ENCODE measurements around the gene SLAMF1.
"Not testable (repeated sequence)": the region's sequence is repeated elsewhere in the genome, so short reads cannot be mapped to it uniquely, and the experiment has no call there.

Gene SLAMF1, protein sequence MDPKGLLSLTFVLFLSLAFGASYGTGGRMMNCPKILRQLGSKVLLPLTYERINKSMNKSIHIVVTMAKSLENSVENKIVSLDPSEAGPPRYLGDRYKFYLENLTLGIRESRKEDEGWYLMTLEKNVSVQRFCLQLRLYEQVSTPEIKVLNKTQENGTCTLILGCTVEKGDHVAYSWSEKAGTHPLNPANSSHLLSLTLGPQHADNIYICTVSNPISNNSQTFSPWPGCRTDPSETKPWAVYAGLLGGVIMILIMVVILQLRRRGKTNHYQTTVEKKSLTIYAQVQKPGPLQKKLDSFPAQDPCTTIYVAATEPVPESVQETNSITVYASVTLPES

DNA sequence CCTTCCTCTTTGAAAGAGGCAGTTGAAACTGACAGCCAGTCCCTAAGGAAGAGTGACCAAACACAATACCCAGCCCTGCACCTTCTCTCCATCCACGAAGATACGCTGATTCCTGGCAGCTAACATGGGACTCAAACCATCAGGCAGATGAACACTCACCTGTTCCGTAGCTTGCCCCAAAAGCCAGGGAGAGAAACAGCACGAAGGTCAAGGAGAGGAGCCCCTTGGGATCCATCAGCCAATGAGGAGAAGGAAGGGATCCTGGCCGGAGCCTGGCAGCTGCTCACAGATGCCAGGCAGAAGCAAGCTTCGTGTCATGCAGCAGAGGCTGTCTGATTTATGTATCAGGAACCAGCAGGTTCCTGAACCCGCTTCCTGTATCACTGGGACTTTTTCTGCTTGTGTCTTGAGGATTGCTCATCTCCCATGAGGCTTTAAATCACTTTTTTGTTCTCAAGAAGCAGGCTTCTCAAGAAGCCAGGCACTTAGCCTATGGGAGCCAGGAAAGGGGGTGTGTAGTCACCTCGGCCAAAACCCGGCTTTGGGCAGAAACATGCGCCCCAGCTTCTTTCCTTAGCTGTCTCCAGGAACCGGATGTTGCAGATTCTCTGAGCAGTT, at the start of gene SLAMF1:
SLAMF1 (minus strand) TSS at position 334 of the 618 bp plus-strand sequence; CDS start at position 235, 99 bp downstream.
- DNase-seq = no peak

GRCh38 chr1:160692390-160692789, 45.5 kb upstream of the SLAMF1 start:
- DNase-seq = not testable (repeated sequence)

GRCh38 chr1:160685266-160685665, 38.4 kb upstream of the SLAMF1 start:
- no peak for DNase-seq

DNA sequence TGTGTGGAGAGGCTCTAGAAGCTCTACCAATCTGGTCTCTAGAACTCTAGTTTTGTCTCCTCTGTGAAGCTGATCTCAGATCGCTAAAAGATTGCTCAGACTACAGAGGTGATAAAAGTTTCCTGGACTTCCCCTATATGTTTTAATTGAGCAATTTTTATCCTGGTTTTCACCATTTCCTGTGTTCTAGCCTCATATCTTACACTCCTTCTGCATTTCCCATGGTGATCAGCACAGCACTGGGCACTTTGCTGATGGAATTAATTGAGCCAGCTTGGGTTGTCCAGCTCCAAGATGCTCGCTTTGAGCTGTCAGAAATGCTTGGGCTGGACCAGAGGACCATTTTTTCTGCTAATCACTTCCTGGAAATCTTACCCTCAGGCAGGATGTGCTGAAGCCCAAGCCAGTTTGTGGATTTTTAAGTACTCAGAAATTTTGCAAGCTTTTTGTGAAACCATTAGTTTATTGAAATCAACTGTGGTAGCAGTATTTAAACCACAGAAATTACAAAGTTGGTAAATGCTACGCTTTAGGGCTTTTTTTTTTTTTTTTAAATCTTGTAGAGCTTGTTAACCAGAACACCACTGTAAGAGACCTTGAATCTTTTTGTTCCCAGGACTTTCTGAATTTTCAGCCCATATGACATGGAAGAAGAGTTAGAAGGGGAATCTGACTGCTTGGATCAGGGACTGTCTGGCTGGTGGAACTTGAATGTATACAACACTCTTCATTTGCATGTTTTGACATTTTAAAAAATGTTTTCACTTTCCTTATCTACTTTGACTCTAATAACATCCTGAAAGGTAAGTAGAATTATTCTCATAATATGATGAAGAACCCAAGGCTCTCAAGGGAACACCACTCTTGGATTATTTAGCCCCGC, 36.4 kb upstream of the SLAMF1 start:
- no peak for DNase-seq

DNA sequence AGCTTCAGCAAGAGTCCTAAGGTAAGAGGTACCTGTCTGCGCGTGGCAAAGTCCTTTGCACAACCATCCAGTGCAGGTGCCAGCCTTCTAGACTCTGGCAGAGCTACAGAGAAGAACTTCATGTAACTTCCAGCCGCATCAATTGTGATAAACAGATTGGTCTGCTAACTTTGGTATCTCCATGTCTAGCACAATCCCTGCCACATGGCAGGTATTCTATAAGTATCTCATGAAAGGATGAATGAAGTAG, 35.0 kb upstream of the SLAMF1 start:
- DNase-seq = no peak

DNA sequence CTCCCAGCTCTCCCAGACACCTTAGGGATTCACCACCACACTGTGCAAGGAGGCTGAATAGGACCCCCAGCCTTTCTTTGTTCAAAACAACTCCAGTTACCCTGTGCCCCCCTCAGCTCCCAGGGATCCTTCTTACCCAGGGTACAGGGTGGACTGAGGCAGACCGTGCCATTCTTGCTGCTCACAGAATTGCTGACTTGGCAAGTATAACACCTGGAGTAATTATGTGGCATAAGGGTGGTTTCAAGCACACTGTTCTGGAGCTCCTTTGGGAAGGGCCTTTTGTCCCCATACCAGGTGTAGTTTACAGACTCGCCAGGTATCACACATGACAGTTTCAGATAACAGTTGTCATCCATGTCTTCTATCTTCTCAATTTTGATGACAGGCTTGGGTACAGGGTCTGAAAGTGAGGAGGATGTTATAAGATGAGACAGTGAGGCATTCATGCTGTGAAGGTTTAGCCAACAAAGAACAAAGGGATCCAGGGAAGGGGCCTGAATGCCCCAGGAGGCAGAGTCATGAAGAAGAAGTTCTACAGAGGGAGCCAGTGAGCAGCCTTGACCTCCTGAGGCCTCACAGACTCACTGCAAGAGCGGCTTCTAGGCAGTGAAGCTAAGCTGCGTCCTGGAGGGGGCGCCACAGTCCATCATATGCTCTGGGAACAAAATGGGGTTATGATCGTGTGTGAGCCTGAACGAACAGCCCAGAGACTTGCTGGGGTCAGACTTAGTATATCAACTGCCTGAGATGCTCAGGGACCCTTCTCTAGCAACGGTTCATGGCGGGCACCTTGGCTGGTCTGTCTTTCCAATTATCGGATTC, 34.4 kb upstream of the SLAMF1 start:
- peak; percentile 4 for DNase-seq

DNA sequence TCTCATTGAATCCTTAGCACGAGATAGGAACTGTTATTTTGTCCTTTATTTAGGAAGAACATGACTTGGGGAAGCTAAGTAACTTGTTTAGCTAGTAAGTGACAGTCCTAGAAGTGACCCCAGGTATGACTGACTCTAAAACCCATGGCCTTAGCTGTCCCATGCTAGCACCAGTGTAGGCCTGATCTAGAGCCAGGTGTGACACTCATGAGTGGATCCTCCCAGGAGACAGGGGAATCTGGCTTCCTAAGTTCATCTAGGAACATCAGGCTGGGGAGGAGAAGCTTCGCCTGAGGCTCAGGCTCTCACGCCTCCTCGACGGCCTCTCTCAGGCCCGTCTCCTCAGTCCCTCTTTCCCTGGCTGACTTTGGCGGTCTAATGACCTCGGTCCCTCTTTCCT, 33.6 kb upstream of the SLAMF1 start:
- DNase-seq = no peak

DNA sequence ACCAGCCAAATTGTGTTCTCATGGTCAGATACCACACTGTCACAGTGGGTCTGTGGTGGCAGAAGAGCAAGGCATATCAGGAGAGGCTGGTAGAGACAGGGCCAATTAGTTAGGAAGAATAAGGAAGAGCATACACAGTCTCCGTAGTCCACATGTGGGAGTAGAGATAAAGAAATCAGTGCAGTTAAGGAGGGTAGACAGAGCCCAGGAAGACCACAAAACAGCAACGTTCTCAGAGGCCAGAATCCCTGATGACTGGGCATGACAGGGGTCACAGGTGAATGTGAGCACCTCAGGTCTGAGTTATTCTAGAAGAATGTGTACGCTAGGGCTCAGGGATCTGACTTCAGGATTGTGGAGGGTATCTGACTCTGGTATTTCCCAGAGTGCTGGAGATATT, 33.0 kb upstream of the SLAMF1 start:
- no peak for DNase-seq

DNA sequence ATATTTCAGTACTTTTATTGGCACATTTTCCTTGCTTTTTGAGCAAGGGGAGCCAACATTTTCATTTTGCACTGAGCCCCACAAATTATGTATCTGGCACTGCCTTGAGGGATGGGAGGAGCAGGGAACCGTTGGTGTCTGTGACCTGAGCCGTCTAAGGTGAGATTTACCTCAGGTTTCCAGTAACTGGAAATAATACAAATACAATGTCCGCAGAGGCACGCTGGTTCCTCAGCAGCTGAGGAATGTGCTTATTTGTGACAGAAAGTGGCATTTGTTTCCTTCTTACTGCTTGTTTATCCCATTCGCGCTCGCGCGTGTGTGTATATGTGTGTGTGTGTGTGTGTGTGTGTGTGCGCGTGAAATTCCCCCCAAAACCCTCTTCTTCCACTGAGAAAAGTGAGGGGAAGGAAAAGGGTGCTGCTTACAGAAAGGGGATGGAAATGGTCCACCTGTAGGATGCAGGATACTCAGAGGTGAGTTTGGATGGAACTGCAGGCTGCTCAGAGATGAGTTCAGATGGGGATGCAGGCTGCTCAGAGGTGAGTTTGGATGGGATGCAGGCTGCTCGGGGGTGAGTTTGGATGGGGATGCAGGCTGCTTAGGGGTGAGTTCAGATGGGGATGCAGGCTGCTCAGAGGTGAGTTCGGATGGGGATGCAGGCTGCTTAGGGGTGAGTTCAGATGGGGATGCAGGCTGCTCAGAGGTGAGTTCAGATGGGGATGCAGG, 30.2 kb upstream of the SLAMF1 start:
- no peak for DNase-seq

GRCh38 chr1:160675641-160676410, 29.0 kb upstream of the SLAMF1 start:
- DNase-seq = no peak

GRCh38 chr1:160674415-160674814, 27.6 kb upstream of the SLAMF1 start:
- no peak for DNase-seq

GRCh38 chr1:160672789-160673695, 26.2 kb upstream of the SLAMF1 start:
- no peak for DNase-seq

DNA sequence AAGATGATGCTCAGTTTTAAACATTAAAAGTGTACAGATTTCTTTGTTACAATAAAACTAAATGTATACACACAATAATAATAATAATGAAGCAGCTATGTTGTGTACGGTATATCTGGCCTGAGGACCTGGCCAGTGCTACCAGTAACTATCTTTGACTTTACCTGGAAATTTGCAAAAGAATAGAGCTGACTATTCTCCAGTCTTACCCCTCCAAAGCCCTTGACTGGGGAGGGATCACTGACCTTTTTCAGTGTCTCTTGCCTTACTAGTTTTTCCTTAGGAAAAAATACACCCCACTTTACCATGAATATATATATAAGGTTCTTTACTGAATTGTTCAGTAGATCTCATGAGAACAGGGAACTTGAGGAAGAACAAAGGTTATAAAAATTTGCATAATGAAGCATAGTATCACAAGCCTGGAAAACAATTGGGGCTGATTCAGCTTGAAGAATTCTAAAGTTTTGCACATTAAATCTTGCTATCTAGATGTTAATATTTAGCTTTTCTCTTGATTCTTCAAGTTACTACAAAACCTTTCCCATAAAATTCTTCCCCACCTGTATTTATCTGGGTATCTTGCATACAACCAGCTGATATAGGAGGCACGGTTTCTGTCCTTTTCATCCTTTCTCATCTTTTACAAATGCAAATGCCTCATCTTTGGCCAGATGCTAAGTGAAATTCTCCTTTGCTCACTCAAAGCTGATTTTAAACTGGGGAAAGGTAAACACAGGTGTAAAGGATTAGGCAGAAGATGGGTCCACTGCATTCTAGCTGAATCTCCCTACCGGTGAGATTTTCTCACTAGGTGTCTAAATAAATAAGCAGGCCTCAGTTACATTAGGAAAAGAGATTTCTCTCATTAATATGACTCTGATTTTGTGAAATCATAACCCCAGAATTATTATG, 25.0 kb upstream of the SLAMF1 start:
- DNase-seq = no peak

DNA sequence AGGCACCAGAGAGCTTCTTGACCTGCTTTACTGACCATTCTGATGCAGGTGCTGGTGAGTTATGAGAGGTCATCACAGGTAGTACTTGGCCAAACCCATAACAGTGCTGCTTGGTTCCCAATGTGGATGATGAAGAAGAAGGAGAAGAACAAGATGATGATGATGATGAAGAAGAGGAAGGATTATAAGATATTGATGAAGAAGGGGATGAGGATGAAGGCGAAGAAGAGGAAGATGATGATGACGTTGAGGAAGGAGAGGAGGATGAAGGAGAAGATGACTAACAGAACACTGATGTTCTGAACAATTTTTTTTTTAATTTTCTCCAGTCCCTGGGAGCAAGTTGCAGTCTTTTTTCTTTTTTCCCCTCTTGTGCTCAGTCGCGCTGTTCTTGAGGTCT, 23.9 kb upstream of the SLAMF1 start:
- no peak for DNase-seq

- DNase-seq = no peak
These were observed 23.0 kb upstream of the SLAMF1 start for GRCh38 chr1:160669802-160670201.

DNA sequence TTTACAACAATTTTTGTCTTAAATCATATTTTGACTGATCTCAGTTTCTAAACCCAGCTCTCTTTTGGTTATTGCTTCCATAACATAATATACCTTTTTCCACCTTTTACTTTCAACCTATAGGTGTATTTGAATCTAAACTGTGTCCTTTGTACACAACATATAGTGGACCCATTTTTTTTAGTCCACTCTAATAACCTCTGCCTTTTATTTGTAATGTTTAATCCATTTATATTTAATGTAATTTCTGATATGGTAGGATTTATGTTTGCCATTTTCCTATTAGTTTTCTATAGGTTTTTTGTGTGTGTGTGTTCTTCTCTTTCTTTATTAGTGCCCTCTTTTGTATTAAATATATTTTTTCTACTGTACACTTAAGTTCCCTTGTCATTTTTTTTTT, 22.4 kb upstream of the SLAMF1 start:
- no peak for DNase-seq

DNA sequence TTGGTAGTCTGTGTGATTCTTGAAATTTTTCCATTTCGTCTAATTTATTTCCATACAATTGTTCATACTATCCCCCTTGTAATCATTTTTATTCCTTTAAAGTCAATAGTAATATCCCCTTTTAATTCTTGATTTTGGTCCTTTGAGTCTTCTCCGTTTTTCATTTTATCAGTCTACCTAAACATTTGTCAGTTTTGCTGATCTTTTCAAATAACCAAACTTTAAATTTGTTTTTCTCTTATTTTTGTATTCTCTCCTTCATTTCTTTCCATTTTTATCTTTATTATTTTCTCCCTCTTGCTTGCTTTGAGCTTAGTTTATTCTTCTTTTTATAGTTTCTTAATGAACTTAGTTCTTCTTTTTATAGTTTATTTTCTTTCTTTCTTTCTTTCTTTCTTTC, 21.1 kb upstream of the SLAMF1 start:
- no peak for DNase-seq

DNA sequence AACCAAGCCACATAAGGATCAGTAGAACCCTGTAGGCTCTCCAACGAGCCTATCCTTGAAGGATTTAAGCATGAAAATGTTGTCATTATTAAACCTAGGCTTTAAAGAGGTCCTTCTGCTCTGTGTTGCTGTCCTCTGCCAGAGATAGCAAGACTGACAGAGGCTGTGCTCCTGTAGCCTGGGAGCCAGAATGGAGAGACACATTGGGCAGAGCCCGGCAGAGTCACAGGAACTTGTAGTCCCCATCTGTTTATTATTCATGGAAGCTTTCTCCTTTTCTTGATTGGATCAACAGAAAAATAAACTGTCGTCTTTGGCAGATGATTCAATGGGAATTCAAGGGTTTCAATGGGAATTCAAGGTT, 19.2 kb upstream of the SLAMF1 start:
- DNase-seq = no peak

DNA sequence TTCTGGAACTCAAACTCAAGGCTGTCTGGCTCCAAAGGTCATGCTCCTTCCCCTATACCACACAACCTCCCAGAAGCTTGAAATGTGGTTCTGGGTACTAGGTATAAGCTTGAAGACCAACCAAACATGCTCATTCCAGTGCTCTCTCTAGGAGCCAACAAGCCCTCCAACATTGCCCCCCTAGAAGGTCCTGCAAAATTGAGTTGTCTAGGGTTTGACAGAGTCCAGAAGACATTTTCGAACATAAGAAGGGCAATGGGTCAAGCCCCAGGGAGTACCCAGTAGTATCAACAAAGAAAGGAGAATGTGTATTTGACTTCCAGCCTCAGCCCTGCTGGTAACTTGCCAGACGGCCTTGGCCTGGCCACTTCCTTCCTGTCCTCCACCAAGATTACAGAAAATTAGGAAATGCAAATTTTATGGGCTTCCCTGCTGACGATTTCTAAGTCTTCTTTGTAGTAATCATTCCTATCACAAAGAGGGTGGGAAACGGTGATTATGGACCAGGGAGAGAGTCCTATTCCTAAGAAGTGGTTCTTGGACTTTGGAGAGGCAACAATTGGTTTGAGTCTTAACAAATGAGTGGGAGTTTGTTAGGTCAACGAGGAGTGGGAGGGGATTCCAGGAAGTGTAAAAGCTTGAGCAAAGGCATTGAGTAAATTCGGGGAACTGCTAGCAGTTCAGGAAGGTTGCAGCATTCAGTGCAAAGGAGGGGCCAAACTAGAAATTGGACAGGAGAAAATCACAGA, 18.7 kb upstream of the SLAMF1 start:
- DNase-seq = no peak

Data from DMS 273 treated with DMSO at 0.1 percent for 48 hours (cell line).